Transverse colon (tissue), 4 donors: Measurements from ENCODE around the gene RUVBL2. TPM values are rescaled to one million over a fixed set of nuclear protein-coding genes. Genes with fewer than 3 reads are reported as not detected.
A peak's percentile ranks its signal among the peaks of the same experiment; 100 is the strongest.

Source experiments
- DNase-seq: peaks from one replicate; pipeline ENCODE4 v3.0.0-alpha.2; 2019
- H3K27ac ChIP-seq, 4 donors: fragments of 200-600 bp; sonication (generic); 2 replicates each; pipeline ENCODE4 v1.5.1; 2016 to 2018; ENCODE audit warnings: inconsistent platforms in 4 of 4
- H3K27me3 ChIP-seq: fragments of 200-600 bp; sonication (generic); 2 replicates; pipeline ENCODE4 v1.5.1; 2017; ENCODE audit warnings: inconsistent platforms
- H3K36me3 ChIP-seq, 4 donors: fragments of 200-600 bp; sonication (generic); 2 replicates each; pipeline ENCODE4 v1.5.1; 2017 to 2019; ENCODE audit warnings: inconsistent platforms in 4 of 4
- H3K4me1 ChIP-seq, 4 donors: fragments of 200-600 bp; sonication (generic); 2 replicates each; pipeline ENCODE4 v1.5.1; 2017 to 2020; ENCODE audit warnings: inconsistent platforms in 4 of 4
- H3K4me3 ChIP-seq, 4 donors: fragments of 200-600 bp; sonication (generic); 1 replicate in 1 of 4; 2 replicates in 3 of 4; pipeline versions ENCODE4 v1.5.1 to v1.6.1; 2017 to 2019; ENCODE audit warnings: inconsistent platforms in 4 of 4
- H3K9me3 ChIP-seq, 2 donors: fragments of 200-600 bp; sonication (generic); 2 replicates each; pipeline ENCODE4 v1.5.1; 2017 to 2019; ENCODE audit warnings: inconsistent platforms in 2 of 2
- CTCF ChIP-seq, 5 experiments: fragments of 200-600 bp in 3 of 5; fragments of 450-650 bp in 2 of 5; sonication (generic) in 3 of 5; IDR thresholded peaks; 1 replicate in 2 of 5; 2 replicates in 3 of 5; pipeline ENCODE4 v1.5.1; 2016 to 2017; ENCODE audit warnings: antibody characterized with exemption in 5 of 5, inconsistent platforms in 3 of 5, mild to moderate bottlenecking in 2 of 5, moderate library complexity in 1 of 5
- EP300 ChIP-seq: sonication (generic); formaldehyde crosslinking; IDR thresholded peaks from one replicate; pipeline ENCODE4 v1.6.1; 2017; ENCODE audit warnings: antibody characterized with exemption, low read depth
- POLR2A ChIP-seq: fragments of 450-650 bp; IDR thresholded peaks from one replicate; pipeline ENCODE4 v1.6.1; 2016; ENCODE audit warnings: antibody characterized with exemption, mild to moderate bottlenecking, moderate library complexity
- POLR2AphosphoS5 ChIP-seq, 3 donors: sonication (generic); formaldehyde crosslinking; IDR thresholded peaks; one replicate each; pipeline ENCODE4 v1.6.1; 2016; ENCODE audit warnings: antibody characterized with exemption in 3 of 3
- WGBS, 2 donors: methylation state at CpG; one replicate each; pipeline ENCODE4 v1.1.5; 2018; ENCODE audit warnings: low coverage in 1 of 2; 5-methylcytosine and 5-hydroxymethylcytosine counted together
- in situ Hi-C, 4 donors: fragments of 200-750 bp; cut with MboI; loops; one replicate each; pipeline versions ENCODE4 v1.15.0 to v1.15.1; 2017; ENCODE audit warnings: low sequenced_read_pairs in 3 of 4, low pct_ligation_motif_present in 1 of 4, low pct_unique_long_range_greater_than_20kb in 1 of 4
- intact Hi-C: fragments of 100-400 bp; cut with DNase I; formaldehyde crosslinking; loops from one replicate; pipeline ENCODE4 v1.15.1; 2023; ENCODE audit warnings: low total_unique reads
- total RNA-seq, 4 donors: library from RNA; depleted of rRNA; stranded (reverse); fragments of >200 nt; gene quantifications; one replicate each; pipeline ENCODE4 v1.1.0, GENCODE V29; 2016

Gene RUVBL2
- total RNA-seq, 4 donors from 2014 or later, result 48.6 to 66.9 (median 59.4) TPM

GRCh38 chr19:48962029-48962848 lies 31.4 kb upstream of the RUVBL2 start:
- Histone ChIP-seq H3K9me3 (no peaks in the 10 kb centered on the region), H3K27ac (peak overlapping the region; percentile 94 to 97 (median 96)), H3K27me3 (no peaks in the 10 kb centered on the region), H3K36me3 (peaks cover 0 to 10% (median 3%) of the 10 kb centered on the region in 4 donors), H3K4me3 (peak overlapping the region in 1 of 4 donors; percentile 99), H3K4me1 (peaks cover 34 to 66% (median 59%) of the 10 kb centered on the region in 4 donors)
- peak; percentile 90 for DNase-seq
- no peak for TF ChIP-seq CTCF (IDR thresholded peaks at IDR 0.05)
- TF ChIP-seq POLR2AphosphoS5 (IDR thresholded peaks at IDR 0.05), result peak; percentile 82 to 96 (median 93)
- peak; percentile 94 for TF ChIP-seq POLR2A
- in situ Hi-C loops (loop anchor here in 1 of 4 donors (25.0 kb wide), 1 partner anchor 100 kb away; the partner anchor contains the start of genes PLEKHA4 and PPP1R15A), intact Hi-C loops (loop anchor here (10.0 kb wide), 2 partner anchors 57 to 87 kb away; partner anchors contain the start of genes NUCB1 and PPP1R15A)
- WGBS, 2 donors, result 32 to 38% methylated on average over 19 to 22 of the region's 22 CpGs

- Histone ChIP-seq H3K4me1 (peaks cover 37 to 72% (median 63%) of the 10 kb centered on the region in 4 donors), H3K4me3 (peak overlapping the region in 1 of 4 donors; percentile 99), H3K9me3 (no peaks in the 10 kb centered on the region), H3K27me3 (no peaks in the 10 kb centered on the region), H3K27ac (peak overlapping the region; percentile 94 to 97 (median 96)), H3K36me3 (peaks cover 0 to 10% (median 3%) of the 10 kb centered on the region in 4 donors)
- in situ Hi-C loops, result loop anchor here in 1 of 4 donors (25.0 kb wide), 1 partner anchor 101 kb away; the partner anchor contains the start of genes PLEKHA4 and PPP1R15A
- 34% methylated on average over 7 of the region's 7 CpGs; no CpG with 5 or more reads in 1 of the 2 donors for WGBS, 2 donors
- no peak for DNase-seq
- TF ChIP-seq CTCF (IDR thresholded peaks at IDR 0.05) (no peak), EP300 (no peak), POLR2A (no peak), POLR2AphosphoS5 (IDR thresholded peaks at IDR 0.05) (no peak)
- intact Hi-C loops, result loop anchor here (10.0 kb wide), 2 partner anchors 58 to 88 kb away; partner anchors contain the start of genes NUCB1 and PPP1R15A
These were observed 30.9 kb upstream of the RUVBL2 start for GRCh38 chr19:48962849-48963165.

- TF ChIP-seq POLR2AphosphoS5 (IDR thresholded peaks at IDR 0.05) (peak; percentile 62 to 77 (median 68)), CTCF (IDR thresholded peaks at IDR 0.05) (no peak), POLR2A (peak; percentile 17), EP300 (no peak)
- peaks cover 0 to 10% (median 3%) of the 10 kb centered on the region in 4 donors for H3K36me3 ChIP-seq
- H3K27me3 ChIP-seq, result no peaks in the 10 kb centered on the region
- peak; percentile 88 for DNase-seq
- peak overlapping the region; percentile 94 to 97 (median 96) for H3K27ac ChIP-seq
- intact Hi-C loops, result loop anchor here (10.0 kb wide), 2 partner anchors 59 to 89 kb away; partner anchors contain the start of genes NUCB1 and PPP1R15A
- in situ Hi-C loops, result loop anchor here in 1 of 4 donors (25.0 kb wide), 1 partner anchor 101 kb away; the partner anchor contains the start of genes PLEKHA4 and PPP1R15A
- H3K9me3 ChIP-seq, result no peaks in the 10 kb centered on the region
- H3K4me1 ChIP-seq, result peaks cover 37 to 73% (median 63%) of the 10 kb centered on the region in 4 donors
- peak overlapping the region in 2 of 4 donors; percentile 81 to 99 for H3K4me3 ChIP-seq
- 5 to 7% methylated on average over 4 to 16 of the region's 28 CpGs for WGBS, 2 donors
These were observed 30.1 kb upstream of the RUVBL2 start for GRCh38 chr19:48963371-48964204.
